ENCODE results near the gene TMEM88. TPM values are rescaled to one million over a fixed set of nuclear protein-coding genes. Genes with fewer than 3 reads are reported as not detected.
A peak's percentile ranks its signal among the peaks of the same experiment; 100 is the strongest.

The TMEM88 gene
- total and polyA plus RNA-seq, 2 of the 13 experiments (the other 11 are each of a cell fraction or from before 2014, with no cell fraction given), result 0.31 to 0.66 TPM

DNA sequence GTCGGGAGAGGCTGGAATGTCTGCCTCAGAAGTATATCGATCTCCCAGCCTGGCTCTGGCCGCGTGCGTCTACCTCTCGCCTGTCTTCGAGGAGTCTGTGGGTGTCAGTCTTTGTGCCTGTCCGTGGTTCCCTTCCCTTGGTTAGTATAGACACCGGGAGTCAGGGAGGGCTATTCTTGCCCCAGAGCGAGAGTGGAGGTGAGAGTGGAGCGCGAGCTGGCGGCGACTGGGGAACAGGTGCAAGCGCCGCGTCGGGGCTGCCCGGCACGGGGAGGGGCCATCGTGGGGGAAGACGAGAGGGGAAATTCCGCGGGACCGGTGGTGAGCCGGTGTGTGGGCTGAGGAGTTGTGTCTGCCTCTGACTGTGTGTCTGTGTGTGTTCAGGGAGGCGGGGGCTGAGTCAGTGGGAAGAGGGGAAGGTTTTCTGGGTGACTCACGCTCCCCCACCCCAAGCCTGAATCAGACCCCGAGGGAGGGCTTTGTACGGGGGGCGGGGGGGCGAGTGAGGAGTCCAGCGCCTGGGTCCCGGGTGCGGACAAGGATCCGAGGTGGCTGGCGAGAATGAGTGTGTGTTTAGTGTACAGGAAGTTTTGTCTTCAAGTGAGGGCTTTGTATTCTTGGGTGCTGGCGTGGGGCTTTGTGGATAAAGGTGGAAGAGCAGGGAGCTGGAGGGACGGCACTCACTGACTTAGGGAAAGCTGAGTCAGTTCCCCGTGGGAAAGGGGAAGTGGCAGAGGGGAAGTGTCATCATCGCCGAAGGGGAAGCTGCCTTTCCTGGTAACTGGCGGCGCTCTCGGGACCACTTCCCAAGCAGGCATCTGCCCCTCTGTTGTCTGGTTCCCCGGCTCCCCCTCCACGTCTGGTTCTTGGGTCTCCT lies 12.2 kb upstream of the TMEM88 start (continued):
- TF ChIP-seq, protein P1, sequence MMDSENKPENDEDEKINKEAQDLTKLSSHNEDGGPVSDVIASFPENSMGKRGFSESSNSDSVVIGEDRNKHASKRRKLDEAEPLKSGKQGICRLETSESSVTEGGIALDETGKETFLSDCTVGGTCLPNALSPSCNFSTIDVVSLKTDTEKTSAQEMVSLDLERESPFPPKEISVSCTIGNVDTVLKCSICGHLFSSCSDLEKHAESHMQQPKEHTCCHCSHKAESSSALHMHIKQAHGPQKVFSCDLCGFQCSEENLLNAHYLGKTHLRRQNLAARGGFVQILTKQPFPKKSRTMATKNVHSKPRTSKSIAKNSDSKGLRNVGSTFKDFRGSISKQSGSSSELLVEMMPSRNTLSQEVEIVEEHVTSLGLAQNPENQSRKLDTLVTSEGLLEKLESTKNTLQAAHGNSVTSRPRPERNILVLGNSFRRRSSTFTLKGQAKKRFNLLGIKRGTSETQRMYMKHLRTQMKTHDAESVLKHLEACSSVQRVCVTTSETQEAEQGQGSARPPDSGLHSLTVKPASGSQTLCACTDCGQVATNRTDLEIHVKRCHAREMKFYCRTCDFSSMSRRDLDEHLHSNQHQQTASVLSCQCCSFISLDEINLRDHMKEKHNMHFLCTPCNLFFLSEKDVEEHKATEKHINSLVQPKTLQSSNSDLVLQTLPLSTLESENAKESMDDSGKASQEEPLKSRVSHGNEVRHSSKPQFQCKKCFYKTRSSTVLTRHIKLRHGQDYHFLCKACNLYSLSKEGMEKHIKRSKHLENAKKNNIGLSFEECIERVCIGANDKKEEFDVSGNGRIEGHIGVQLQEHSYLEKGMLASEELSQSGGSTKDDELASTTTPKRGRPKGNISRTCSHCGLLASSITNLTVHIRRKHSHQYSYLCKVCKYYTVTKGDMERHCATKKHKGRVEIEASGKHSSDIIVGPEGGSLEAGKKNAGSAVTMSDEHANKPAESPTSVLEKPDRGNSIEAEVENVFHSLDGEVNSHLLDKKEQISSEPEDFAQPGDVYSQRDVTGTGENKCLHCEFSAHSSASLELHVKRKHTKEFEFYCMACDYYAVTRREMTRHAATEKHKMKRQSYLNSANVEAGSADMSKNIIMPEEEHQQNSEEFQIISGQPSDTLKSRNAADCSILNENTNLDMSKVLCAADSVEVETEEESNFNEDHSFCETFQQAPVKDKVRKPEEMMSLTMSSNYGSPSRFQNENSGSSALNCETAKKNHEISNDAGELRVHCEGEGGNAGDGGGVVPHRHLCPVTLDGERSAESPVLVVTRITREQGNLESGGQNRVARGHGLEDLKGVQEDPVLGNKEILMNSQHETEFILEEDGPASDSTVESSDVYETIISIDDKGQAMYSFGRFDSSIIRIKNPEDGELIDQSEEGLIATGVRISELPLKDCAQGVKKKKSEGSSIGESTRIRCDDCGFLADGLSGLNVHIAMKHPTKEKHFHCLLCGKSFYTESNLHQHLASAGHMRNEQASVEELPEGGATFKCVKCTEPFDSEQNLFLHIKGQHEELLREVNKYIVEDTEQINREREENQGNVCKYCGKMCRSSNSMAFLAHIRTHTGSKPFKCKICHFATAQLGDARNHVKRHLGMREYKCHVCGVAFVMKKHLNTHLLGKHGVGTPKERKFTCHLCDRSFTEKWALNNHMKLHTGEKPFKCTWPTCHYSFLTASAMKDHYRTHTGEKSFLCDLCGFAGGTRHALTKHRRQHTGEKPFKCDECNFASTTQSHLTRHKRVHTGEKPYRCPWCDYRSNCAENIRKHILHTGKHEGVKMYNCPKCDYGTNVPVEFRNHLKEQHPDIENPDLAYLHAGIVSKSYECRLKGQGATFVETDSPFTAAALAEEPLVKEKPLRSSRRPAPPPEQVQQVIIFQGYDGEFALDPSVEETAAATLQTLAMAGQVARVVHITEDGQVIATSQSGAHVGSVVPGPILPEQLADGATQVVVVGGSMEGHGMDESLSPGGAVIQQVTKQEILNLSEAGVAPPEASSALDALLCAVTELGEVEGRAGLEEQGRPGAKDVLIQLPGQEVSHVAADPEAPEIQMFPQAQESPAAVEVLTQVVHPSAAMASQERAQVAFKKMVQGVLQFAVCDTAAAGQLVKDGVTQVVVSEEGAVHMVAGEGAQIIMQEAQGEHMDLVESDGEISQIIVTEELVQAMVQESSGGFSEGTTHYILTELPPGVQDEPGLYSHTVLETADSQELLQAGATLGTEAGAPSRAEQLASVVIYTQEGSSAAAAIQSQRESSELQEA (CRISPR knock-in tag; IDR thresholded peaks at IDR 0.05; ENCODE audit: not compliant biosample characterization), result no peak
- TF ChIP-seq NFKB2 (CRISPR knock-in tag; IDR thresholded peaks at IDR 0.05; ENCODE audit: borderline replicate concordance), result 0 out of 2 replicates have a peak, but pooled peaks have one; percentile 16
- no peak for TF ChIP-seq ZNF761 (CRISPR knock-in tag; conservative IDR thresholded peaks at IDR 0.05)
- TF ChIP-seq HOXD1 (CRISPR knock-in tag; IDR thresholded peaks at IDR 0.05), result 0 out of 2 replicates have a peak, but pooled peaks have one; percentile 17
- peak; percentile 43 for TF ChIP-seq MAFF (IDR thresholded peaks at IDR 0.05; ENCODE audit: low read depth, low read length)
- no peak for TF ChIP-seq ZNF879 (CRISPR knock-in tag; IDR thresholded peaks at IDR 0.05)
- peak; percentile 2 for TF ChIP-seq HNRNPLL (IDR thresholded peaks at IDR 0.05; ENCODE audit: low read depth, low read length, poor library complexity, severe bottlenecking)
- TF ChIP-seq, protein P2, sequence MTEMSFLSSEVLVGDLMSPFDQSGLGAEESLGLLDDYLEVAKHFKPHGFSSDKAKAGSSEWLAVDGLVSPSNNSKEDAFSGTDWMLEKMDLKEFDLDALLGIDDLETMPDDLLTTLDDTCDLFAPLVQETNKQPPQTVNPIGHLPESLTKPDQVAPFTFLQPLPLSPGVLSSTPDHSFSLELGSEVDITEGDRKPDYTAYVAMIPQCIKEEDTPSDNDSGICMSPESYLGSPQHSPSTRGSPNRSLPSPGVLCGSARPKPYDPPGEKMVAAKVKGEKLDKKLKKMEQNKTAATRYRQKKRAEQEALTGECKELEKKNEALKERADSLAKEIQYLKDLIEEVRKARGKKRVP (CRISPR knock-in tag; IDR thresholded peaks at IDR 0.05), result 0 out of 4 replicates have a peak, but pooled peaks of 1 of the 2 experiments have one; percentile 19
- TF ChIP-seq, protein P3, sequence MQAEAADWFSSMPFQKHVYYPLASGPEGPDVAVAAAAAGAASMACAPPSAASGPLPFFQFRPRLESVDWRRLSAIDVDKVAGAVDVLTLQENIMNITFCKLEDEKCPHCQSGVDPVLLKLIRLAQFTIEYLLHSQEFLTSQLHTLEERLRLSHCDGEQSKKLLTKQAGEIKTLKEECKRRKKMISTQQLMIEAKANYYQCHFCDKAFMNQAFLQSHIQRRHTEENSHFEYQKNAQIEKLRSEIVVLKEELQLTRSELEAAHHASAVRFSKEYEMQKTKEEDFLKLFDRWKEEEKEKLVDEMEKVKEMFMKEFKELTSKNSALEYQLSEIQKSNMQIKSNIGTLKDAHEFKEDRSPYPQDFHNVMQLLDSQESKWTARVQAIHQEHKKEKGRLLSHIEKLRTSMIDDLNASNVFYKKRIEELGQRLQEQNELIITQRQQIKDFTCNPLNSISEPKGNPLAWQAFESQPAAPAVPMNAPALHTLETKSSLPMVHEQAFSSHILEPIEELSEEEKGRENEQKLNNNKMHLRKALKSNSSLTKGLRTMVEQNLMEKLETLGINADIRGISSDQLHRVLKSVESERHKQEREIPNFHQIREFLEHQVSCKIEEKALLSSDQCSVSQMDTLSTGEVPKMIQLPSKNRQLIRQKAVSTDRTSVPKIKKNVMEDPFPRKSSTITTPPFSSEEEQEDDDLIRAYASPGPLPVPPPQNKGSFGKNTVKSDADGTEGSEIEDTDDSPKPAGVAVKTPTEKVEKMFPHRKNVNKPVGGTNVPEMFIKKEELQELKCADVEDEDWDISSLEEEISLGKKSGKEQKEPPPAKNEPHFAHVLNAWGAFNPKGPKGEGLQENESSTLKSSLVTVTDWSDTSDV (CRISPR knock-in tag; IDR thresholded peaks at IDR 0.05), result 0 out of 2 replicates have a peak, but pooled peaks have one; percentile 85
- 0 out of 2 replicates have a peak, but pooled peaks have one; percentile 9 for TF ChIP-seq ZNF776 (CRISPR knock-in tag; IDR thresholded peaks at IDR 0.05)
- TF ChIP-seq, protein P4, sequence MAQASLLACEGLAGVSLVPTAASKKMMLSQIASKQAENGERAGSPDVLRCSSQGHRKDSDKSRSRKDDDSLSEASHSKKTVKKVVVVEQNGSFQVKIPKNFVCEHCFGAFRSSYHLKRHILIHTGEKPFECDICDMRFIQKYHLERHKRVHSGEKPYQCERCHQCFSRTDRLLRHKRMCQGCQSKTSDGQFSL (CRISPR knock-in tag; IDR thresholded peaks at IDR 0.05), result 0 out of 2 replicates have a peak, but pooled peaks have one; percentile 20
- TF ChIP-seq FOSL2 (CRISPR knock-in tag; IDR thresholded peaks at IDR 0.05), result peak; percentile 80
- peak; percentile 6 for TF ChIP-seq HNRNPK (IDR thresholded peaks at IDR 0.05; ENCODE audit: low read depth, low read length, poor library complexity, severe bottlenecking)
- TF ChIP-seq SRSF4 (IDR thresholded peaks at IDR 0.05; ENCODE audit: low read depth, low read length, poor library complexity, severe bottlenecking), result no peak

Measured in HepG2 (cell line).